Astrocyte of the cerebellum (primary cell): ENCODE results near the gene TSKU.

Experiments used
- DNase-seq: peaks from one replicate; pipeline ENCODE4 v3.0.0-alpha.2; 2011; ENCODE audit warnings: low read depth
- H3K4me3 ChIP-seq: 2 replicates; pipeline ENCODE4 v1.5.1; 2011; ENCODE audit warnings: mild to moderate bottlenecking, low read depth, low read length, moderate library complexity
- in situ Hi-C: cut with HindIII; loops from 2 replicates; pipeline ENCODE4 v1.10.0; 2017; ENCODE audit warnings: low sequenced_read_pairs
- TF ChIP-seq, protein P1 (sequence below): IDR thresholded peaks from 2 replicates; pipeline ENCODE4 v1.5.1; 2012; ENCODE audit warnings: low read length, low read depth, moderate library complexity, mild to moderate bottlenecking; ENCODE audit errors: missing control alignments

TSKU gene

DNA sequence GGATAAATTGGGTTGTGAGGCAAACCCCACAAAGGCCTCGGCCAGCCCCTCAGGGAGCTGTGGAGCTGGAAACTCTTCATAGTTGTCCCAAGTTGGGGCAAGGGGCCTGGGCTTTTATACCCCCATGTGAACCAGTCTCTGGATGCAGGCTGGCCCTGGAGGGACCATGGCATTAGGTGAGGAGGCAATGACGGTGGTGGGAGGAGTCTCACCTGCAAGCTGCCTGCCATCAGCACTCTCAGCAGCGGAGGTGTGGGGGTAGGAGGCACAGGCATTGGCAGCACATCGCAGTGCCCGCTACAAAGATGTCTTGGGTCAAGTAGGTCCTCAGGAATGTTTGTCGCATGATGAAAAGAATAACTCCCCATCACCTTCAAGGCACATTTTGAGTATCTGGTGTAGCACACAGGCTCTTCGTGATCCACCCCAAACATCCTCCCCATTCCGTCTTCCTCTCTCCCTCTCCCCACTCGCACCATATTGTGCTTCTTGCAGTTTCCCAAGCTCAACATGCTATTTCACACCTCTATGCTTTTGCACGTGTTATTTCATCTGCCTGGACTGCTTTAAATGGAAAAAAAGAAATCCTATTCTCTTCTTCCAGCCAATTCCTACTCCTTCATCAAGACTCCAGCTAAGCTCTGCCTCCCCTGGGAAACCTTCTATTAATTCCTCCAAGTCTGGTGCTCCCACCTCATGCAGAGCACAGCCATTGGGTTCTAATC lies 18.1 kb upstream of the TSKU start:
- in situ Hi-C loops, result no loop called here
- no peak for DNase-seq
- no peak overlapping the region for H3K4me3 ChIP-seq
- TF ChIP-seq, protein P1, sequence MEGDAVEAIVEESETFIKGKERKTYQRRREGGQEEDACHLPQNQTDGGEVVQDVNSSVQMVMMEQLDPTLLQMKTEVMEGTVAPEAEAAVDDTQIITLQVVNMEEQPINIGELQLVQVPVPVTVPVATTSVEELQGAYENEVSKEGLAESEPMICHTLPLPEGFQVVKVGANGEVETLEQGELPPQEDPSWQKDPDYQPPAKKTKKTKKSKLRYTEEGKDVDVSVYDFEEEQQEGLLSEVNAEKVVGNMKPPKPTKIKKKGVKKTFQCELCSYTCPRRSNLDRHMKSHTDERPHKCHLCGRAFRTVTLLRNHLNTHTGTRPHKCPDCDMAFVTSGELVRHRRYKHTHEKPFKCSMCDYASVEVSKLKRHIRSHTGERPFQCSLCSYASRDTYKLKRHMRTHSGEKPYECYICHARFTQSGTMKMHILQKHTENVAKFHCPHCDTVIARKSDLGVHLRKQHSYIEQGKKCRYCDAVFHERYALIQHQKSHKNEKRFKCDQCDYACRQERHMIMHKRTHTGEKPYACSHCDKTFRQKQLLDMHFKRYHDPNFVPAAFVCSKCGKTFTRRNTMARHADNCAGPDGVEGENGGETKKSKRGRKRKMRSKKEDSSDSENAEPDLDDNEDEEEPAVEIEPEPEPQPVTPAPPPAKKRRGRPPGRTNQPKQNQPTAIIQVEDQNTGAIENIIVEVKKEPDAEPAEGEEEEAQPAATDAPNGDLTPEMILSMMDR, result no peak

DNA sequence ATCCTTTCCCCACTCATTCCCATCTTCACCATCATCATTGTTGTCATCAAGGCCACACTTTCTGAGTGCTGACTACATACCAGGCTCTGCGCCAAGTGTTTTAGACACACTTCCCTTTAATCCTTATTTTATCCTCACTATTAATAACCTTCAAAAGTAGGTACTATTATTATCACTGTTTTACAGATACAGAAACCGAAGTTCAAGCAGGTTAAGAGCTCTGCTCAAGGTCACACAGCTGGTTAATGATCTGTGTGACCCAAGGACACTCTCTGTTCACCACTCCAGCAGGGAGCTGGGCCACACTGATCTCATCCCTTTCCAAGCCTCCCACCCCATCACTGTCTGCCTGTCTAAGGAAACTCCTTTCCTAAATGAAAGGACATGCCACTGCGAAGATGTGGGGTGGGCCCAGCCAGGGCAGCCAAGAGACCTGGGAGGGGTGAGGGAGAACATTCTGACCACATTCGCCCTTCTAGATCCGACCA lies 17.2 kb upstream of the TSKU start:
- DNase-seq, result no peak
- in situ Hi-C loops, result no loop called here

DNA sequence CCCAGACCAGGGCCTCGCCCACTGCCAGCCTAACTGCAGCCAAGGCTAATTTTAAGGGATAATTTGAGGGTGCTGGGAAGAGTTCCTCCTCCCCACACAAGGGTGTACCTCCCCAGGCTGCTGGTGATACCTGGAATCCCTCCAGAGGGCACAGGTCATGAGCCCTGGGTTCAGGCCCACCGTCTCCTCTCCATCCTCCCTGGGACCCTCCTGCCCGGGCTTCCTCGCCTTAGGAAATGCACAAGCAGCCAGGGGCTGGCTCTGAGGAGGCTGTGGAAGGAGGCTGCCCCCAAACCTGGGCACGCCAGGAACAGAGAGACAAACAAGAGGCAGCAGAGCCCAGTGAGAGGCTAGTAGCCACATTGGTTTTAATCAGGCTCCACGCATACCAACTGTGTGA lies 16.6 kb upstream of the TSKU start:
- in situ Hi-C loops, result no loop called here
- no peak overlapping the region for H3K4me3 ChIP-seq
- no peak for DNase-seq
- TF ChIP-seq, protein P1, result no peak

More for the DNA sequence above, 17.2 kb upstream of the TSKU start:
- no peak overlapping the region for H3K4me3 ChIP-seq
- TF ChIP-seq, protein P1, result no peak

DNA sequence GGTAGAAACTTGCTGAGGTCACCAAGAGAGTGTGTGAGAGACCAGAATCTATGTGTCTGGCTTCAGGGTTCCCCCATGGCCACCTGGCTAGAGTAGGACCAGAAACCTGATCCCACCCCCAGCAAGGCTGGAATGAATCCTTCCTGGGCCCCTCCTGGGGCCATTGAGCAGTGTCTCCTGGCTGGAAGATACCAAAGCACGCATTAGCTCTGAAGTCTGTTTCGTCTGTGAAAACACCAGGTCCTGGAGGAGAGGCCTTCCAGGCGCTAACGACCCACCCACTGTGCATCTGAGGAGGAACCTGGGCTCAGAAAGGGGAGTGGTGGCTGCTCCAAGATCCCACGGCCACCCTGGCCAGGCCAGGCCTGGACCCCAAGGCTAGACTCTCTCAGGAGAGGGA lies 15.5 kb upstream of the TSKU start:
- in situ Hi-C loops, result no loop called here
- H3K4me3 ChIP-seq, result no peak overlapping the region
- TF ChIP-seq, protein P1, result no peak
- no peak for DNase-seq

DNA sequence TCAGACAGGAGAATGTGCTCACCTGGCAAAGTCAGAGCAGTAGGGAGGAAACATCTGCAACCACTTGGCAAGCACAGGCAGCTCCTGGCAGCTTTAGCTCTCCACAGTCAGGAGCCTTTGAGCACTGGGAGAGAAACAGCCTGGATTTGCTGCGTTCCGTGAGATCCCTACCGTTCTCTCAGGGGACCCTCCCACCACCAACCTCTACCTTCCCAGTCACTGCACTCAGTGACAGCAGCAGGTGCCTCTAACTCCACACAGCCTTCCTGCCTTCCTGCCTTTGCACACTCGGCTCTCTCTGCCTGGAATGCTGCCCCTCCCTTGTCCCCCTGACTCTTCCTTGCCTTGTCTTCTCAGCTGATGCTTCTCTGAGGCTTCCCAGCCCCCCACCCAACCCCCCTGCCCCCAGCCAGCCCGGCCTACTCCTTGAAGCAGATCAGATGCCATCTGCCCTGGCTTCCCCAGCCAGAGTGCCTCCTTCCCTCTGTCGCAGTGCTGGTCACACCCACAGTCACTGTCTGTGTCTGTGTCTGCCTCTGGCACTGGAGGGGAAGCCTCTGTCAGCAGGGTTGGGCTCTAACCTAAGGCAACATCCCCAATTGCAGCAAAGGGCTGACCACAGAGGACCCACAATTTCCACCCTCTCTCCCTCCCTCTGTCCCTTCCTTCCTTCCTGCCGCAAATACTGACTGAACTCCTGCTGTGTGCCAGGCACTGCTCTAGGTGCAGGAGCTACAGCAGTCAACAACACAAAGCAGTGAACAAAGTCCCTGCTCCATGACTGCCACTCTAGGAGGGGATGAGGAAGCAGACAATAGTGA lies 14.9 kb upstream of the TSKU start:
- H3K4me3 ChIP-seq, result no peak overlapping the region
- TF ChIP-seq, protein P1, result no peak
- no peak for DNase-seq
- in situ Hi-C loops, result no loop called here

DNA sequence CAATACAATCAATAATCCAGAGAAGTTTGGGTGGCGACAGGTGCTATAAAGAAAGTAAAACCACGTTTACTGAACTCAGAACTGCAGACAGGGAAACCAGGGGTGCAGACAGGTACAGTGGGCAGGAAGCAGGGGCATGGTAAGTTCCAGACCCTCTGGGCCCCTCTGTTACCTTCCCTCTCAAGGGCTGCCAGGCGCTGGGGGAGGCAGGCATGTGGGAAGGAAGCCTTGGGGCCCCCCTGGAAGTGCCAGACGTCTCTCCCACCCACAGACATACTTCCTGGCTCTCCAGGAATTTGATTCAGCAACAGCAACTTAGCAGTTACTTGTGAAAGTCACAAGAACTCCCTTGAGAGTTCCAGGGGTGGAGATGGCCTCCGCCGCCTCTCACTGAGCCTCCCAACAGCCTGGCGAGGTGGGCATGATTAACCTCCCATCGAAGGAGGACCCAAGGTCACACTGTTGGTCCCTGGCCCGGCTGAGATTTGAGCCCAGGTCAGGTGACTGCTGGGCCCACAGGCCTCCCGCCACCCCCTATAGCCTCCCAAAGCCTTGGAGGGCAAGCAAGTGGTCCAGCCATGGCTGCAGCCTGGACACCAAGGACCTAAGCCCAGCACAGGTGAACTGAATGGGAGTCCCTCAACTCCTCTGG lies 14.1 kb upstream of the TSKU start:
- H3K4me3 ChIP-seq, result no peak overlapping the region
- TF ChIP-seq, protein P1, result no peak
- DNase-seq, result no peak
- in situ Hi-C loops, result no loop called here
